ENCODE measurements around the gene GATAD2B.
"Not testable (repeated sequence)": the region's sequence is repeated elsewhere in the genome, so short reads cannot be mapped to it uniquely, and the experiment has no call there.

The GATAD2B gene

DNA sequence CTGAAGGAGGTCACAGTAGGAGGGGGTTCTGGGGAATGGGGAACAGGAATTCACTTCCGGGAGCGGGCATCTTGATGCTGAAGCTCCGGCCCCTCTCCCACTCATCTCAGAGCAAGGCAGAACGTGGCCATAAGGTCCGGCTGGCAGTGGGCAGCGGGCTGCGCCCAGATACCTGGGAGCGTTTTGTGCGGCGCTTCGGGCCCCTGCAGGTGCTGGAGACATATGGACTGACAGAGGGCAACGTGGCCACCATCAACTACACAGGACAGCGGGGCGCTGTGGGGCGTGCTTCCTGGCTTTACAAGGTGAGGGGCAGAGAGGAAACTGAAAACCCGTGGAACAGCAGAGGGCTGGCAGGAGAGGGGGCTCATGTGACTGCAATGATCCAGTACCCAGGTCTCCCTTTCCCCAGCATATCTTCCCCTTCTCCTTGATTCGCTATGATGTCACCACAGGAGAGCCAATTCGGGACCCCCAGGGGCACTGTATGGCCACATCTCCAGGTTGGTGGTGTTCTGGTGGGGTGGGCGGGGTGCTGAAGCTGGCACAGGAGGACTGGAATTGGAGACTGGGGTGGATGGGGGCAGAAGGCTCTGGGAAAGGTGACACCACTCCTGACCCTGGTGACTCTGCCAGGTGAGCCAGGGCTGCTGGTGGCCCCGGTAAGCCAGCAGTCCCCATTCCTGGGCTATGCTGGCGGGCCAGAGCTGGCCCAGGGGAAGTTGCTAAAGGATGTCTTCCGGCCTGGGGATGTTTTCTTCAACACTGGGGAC lies 144.5 kb downstream of the GATAD2B start:
- no peak for DNase-seq (ENCODE audit: low read depth in 2 of 2)

DNA sequence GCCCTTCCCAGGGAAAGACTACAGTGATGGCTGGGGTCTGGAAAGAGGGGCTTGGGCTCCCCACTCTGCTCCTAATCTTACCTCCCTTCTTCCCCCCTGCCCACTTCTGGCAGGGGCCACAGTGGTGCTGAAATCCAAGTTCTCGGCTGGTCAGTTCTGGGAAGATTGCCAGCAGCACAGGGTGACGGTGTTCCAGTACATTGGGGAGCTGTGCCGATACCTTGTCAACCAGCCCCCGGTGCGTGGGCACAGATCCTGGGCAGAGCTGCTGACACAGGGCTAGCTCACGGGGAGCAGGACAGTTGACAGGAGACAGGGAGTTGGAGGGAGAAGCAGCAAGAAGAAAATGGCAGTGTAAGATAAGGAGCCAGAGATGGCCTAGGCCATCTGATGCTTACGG lies 145.1 kb downstream of the GATAD2B start:
- DNase-seq (ENCODE audit: low read depth in 2 of 2) = no peak

DNA sequence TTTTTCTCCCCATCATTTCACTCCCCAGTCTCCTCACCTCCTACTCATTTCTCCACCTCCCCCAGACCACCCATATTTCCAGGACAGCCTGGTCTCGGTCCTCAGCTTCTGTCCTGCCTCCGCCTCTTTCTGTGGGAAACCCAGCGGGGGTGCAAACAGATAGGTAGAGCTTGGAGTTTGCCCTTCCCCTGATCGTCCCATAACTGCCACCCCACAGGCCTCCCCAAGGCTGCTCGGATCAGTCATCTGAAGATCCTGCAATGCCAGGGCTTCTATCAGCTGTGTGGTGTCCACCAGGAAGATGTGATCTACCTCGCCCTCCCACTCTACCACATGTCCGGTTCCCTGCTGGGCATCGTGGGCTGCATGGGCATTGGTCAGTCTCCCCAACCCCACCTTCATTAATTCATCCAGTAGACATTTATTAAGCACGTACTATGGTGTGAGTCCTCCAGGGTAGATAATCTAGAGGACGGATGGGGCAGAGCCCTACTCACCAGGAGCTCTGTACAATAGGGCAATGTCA lies 145.9 kb downstream of the GATAD2B start:
- DNase-seq (ENCODE audit: low read depth in 2 of 2) = no peak

DNA sequence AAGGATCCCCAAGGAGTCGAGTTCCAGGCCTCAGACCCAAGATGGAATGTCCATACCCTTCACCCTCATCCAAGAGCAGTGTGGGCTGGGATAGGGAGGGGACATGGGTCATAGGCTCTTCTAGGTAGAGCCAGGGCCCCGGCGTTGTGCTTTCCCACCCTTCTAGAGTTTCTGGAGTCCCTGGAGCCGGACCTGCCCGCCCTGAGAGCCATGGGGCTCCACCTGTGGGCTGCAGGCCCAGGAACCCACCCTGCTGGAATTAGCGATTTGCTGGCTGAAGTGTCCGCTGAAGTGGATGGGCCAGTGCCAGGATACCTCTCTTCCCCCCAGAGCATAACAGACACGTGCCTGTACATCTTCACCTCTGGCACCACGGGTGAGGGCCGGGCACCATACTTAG lies 146.4 kb downstream of the GATAD2B start:
- no peak for DNase-seq (ENCODE audit: low read depth in 2 of 2)

DNA sequence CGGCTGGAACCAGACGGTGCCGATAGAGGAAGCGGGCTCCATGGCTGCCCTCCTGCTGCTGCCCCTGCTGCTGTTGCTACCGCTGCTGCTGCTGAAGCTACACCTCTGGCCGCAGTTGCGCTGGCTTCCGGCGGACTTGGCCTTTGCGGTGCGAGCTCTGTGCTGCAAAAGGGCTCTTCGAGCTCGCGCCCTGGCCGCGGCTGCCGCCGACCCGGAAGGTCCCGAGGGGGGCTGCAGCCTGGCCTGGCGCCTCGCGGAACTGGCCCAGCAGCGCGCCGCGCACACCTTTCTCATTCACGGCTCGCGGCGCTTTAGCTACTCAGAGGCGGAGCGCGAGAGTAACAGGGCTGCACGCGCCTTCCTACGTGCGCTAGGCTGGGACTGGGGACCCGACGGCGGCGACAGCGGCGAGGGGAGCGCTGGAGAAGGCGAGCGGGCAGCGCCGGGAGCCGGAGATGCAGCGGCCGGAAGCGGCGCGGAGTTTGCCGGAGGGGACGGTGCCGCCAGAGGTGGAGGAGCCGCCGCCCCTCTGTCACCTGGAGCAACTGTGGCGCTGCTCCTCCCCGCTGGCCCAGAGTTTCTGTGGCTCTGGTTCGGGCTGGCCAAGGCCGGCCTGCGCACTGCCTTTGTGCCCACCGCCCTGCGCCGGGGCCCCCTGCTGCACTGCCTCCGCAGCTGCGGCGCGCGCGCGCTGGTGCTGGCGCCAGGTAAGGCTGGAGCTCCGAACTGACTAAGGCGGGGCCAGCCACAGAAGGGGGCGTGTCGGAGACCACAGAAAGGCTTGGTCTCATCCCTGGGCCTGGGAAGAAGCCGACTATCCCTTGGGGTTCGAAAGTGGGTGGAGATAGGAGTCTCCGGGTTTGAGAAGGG lies 147.1 kb downstream of the GATAD2B start:
- DNase-seq (ENCODE audit: low read depth in 2 of 2) = peak; percentile 37 to 47

DNA sequence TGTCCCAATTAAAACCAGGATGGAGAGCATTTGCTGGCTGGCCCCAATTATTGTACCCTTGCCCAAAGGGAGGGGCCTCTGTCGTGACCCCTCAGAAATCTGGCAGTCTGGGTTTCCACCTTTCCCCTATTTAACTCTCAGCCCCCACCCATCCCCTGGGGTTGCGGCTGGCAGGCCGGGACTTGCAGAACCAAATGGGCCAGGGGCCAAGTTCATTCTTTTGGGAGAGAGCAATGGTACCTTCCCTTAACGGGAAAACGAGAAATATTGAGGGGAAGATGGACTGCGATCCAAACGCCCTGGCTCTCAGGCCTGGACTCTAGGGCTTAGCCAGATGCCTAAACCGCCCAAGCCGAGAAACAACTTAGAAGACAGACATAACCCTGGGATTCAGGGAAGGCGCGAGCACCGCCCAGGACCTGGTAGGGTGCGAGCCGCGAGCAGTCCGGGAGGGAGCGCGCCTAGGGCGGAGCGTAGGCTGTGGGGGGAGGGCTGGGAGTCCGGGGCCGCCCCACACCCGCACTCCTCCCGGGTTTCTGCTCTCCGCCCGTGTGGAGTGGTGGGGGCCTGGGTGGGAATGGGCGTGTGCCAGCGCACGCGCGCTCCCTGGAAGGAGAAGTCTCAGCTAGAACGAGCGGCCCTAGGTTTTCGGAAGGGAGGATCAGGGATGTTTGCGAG lies 147.9 kb downstream of the GATAD2B start, which contains the start of gene SLC27A3:
SLC27A3 (plus strand) TSS at position 628 of the 678 bp plus-strand sequence. CDS start 91 bp downstream, outside the sequence.
- DNase-seq (ENCODE audit: low read depth in 2 of 2) = peak in 1 of 2 donors; percentile 18

DNA sequence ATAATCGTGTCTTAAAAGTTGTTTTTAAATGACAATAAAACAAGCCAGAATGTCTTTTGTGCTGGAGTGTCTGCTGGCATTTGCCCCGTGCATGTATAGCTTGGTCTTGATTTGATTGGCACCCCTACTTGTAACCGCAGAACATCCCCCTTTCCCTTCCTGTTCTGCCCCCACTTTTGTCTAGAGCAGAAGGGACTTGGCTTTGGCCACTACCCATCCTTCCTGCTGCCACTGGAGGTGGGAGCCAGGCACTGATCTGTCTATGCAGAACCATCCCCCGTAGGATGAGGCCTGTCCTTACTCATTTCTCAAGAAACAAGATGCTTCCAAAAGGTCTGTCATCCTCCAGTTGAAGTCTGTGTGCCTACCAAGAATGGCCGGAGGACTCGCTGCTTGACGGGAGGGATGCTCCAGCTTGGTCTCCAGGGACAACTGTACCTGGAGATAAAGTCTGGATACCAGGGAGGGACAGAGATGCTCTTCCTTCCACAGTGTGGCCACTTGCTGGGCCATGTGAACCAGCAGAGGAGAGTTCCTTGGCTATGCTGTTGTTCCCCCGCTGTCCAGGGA lies 148.7 kb downstream of the GATAD2B start:
- no peak for DNase-seq (ENCODE audit: low read depth in 2 of 2)

DNA sequence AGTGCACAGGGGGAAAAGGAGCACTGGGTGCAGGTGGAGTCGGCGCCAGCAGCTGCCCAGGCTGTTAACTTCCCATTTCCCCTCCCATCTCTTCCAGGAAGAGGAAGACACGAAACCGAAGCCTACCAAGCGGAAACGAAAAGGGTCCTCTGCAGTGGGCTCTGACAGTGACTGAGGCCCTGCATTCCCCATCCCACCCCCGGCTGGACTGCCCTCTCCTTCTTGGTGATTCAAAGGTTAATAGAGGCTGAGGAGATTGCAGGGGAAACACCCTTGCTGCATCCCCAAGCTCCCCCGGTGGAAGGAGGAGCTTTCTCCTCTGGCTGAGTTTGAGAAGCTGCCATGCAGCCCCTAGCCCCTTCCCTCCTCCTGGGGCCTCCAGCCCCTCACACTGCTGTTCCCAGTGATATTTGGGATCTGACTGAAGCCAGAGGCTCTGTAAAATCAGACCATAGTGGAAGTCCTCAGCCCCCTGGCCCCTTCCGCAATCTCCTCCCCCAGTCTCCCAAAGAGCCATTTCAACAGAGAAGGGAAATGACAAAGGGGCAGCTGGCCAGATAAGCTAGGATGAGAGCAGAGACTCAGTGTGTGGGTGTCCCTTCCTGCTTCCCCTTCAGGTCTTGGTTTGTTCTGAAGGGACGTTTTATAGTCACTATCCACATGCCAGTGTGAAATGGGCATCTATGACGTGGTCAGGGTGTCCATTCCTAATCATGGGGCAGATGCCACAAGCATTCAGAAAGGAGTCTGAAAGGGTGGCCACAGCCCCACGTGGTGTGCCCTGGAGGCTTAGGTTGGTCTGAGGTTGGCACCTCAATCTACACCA lies 149.5 kb downstream of the GATAD2B start:
- DNase-seq (ENCODE audit: low read depth in 2 of 2) = no peak

DNA sequence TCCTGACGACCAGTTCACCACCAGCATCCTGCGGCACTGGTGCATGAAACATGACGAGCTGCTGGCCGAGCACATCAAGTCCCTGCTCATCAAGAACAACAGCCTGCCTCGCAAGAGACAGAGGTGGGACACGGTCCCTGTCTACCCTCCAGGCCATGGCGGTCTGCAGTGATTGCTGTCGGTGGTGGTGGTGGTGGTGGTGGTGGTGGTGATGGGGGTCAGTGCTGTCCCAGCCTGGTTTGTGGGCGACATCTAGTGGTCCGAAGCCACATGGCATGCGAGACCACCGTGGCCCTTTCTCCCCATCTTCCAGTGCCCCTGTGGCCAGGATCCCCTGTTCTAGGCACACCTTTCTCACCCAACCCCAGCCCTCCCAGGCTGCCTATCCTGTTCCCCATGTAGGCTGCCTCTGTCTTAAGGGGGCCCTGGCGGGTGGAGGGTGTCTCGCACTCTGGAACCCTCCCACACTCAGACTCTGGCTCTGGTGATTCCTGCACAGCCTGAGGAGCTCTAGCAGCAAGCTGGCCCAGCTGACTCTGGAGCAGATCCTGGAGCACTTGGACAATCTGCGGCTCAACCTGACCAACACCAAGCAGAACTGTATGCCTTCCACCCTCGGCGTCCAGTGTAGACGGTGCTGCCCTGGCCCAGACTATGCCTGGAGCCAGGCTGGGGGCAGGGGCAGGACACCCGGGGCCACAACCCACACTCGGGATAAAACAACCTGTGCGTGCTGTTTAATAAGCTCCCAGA lies 150.8 kb downstream of the GATAD2B start:
- no peak for DNase-seq (ENCODE audit: low read depth in 2 of 2)

DNA sequence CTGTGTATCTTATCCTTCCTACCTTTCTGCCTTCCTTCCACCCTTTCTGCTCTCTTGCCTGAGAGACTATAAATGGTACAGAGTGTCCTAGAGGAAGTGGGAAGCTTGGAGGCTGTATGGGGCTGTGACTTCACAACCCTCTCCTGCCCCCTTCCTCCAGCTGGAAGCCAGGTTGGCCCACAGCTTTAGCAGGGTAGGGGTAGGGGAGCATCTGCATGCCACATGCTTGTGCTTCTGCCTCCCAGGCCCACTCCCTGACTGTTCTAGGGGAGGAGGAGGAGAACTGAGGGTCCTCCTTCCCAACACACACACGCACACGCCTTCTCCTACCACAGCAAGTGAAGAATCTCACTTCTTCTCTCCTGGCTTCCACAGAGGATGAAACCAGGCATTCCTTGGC lies 151.5 kb downstream of the GATAD2B start:
- no peak for DNase-seq (ENCODE audit: low read depth in 2 of 2)

DNA sequence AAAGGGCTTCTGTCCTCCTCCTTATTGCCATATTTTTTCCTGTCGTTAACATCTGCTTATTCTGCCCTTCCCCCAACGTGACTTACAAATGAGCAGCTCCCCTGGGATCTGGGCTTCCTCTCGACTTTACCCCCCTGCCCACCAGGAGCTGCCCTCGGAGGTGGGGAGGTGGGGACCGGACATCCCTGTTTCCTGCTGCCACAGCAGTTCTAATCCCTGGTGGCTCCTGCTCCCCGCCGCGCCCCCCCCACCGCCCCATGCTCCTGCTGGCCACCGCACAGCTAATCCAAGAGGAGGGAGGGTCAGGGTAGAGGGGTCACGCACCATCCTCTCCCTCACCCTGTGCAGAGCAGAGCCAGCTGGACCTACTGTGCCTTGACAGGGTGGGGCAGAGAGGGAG lies 152.0 kb downstream of the GATAD2B start:
- no peak for DNase-seq (ENCODE audit: low read depth in 2 of 2)

DNA sequence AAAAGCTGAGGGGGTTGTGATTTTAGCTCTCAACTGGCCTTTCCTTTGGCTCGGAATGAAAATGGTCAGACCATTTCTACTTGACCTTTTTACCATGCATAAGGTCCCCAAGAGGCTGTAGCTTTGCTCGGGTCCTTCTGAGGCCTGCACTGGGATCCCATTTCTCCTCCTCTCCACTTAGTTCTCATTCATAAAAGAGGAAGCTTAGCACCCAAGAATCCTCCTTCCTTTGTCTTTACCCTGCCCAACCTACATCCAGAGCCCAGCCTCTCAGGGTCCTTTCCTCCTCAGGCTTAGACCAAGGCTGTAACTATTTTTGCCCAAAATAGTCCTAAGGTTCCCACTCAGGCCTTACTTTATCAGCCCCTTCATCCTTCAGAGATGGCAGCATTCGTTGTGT lies 153.6 kb downstream of the GATAD2B start:
- DNase-seq (ENCODE audit: low read depth in 2 of 2) = no peak

DNA sequence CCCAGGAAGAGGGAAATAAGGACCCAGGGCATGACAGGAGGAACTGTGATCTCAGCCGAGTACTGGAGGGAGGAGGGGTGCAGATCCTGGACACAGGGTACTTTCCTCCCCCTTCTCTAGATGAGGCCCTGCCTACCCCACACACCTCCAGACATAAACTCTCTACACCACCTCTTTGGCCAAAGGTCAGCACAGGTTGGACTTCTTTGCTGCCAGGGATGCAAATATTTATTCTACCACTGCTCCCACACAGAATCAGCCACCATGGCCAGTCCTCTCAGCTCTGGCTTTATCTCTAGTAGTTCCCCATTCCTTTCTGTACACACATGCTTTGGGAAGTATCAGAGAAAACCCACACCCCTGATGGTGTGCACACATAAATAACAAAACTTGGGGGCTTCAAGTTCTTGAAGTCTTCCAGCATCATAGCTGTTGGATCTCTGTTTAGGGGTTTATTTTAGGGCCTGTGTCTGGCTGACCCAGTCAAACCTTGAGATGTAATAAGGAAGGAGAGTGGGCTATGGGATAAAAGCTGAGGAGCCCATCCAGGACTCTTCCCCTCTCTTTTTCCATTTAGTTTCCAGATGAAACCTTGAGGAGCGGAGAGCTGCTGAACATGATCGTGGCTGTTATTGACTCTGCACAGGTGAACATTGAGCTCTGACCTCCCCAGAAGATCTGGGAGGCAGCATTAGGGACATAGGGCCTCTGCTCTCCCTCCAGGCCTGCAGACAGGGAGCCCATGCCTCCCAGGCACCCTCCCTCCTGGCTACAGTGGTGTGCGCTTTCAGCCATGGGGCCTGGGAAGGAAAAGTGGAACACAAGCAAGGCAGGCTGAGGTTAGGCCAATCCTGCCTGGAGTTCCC lies 154.2 kb downstream of the GATAD2B start:
- DNase-seq (ENCODE audit: low read depth in 2 of 2) = no peak

DNA sequence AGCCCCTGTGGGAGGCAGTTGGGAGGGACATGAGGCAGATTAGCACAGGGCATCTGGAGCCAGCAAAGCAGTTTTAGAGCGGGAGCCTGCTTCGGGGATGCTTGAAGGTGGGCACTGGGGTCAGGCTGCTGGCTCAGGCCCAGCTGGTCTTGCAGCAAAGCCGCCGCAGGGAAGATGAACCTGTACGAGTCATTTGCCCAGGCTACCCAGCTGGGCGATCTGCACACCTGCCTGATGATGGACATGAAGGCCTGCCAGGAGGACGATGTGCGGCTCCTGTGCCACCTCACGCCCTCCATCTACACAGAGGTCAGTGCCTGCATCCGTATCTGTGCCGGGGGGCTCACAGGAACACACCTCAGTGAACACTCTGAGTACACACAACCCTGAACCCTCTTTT lies 155.3 kb downstream of the GATAD2B start:
- no peak for DNase-seq (ENCODE audit: low read depth in 2 of 2)

DNA sequence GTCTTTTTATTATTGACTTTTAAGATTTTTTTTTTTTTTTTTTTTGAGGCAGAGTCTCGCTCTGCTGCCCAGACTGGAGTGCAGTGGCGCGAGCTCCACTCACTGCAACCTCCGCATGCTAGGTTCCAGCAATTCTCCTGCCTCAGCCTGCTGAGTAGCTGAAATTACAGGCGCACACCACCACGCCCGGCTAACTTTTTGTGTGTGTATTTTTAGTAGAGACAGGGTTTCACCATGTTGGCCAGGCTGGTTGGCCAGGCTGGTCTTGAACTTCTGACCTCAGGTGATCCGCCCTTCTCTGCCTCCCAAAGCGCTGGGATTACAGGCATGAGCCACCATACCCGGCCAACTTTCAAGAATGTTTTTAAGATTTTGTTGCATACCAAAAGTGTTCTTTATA lies 156.1 kb downstream of the GATAD2B start:
- not testable (repeated sequence) for DNase-seq (ENCODE audit: low read depth in 2 of 2)

DNA sequence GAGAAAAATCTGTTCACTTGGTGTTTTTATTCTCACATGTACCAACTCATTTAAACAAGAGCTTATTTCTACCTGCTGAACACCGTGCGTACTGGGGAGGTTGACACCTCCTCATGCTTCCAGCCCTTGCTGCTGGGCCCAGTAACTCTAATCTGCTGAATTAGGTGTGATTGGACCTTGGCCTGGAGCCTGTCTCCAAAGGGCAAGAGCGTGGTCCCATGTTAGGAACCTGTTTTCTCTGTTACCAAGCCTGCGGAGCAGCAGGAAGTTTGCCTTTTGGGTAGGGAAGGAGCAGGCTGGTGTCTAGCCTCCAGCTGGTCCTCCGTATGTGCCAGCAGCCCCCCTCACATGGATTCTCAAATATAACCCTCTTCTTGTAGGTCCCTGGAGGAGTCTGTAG lies 158.5 kb downstream of the GATAD2B start:
- DNase-seq (ENCODE audit: low read depth in 2 of 2) = no peak

DNA sequence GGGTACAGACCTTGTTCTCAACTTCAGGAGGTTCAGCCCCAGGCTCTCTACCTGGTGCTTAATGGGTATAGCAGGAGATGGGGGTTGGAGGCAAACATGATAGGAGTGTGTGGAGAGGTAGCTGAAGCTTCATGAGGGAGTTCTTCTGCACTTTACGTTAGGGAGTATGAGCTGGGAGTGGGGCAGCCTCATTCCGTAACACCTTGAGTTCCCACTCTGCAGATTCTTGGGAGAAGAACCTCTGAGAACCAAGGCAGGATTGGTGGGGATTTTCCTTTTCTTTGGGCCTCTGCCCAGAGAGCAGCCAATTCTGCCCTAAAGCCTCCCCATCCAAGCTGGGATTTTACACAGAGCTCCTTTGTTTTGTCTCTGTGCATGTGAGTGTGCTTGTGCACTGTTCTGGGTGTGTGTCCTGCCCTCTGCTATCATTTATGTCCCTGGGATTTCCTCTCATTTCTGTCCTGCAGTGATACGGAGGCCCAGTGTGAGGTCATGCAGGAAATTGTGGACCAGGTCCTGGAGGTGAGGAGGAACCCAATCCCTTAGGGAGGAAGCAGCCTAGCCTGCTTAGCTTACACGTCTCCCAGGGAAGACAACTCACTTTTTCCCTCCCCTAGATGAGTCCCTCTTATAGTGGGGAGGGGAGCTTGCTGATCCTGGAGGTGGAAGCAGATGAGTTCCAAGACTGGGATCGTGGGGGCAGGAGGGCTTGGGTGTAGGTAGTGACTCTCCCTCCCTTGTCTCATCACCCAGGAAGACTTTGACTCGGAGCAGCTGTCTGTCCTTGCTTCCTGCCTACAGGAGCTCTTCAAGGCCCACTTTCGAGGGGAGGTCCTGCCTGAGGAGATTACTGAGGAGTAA lies 159.2 kb downstream of the GATAD2B start:
- no peak for DNase-seq (ENCODE audit: low read depth in 2 of 2)

DNA sequence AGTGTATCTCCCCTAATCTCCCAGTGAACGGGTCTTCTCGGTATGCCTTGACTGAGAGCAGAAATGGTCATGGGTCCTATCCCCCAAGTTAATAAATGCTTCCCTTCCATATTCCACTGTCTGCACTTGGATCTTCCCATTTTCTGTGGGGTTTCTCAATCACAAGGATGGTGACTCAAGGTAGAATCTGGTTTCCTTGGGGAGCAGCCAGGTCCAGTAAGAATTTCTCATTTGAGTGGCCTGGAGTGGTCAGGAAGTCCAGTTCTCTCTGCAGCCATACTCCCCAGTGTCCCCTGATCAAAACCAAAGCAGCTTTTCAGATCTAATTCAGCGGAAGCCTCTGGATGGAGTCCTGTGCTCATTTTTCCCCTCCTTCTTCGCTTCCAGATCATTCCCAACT lies 162.3 kb downstream of the GATAD2B start:
- no peak for DNase-seq (ENCODE audit: low read depth in 2 of 2)
